ENCODE results near the gene GPLD1.

DNA sequence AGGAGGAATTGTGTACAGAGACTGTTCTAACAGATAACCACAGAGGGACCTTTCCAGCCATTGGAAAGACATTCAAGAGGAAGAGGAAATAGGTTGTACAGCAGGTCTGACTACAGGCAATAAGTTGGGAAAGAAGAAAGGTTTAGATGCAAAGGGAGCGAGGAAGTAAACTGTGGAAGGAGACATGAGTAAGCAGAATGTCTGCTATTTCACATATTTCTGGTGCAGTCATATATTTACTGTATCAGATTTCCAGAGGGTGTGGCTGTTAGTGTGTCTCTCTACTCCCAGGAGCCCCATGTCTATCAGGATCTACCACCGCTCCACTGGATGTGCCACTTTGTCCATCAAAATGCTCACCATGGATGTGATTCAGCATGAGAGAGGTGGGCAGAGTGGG, 60.8 kb downstream of the GPLD1 start:
- TF ChIP-seq GATA2 (IDR thresholded peaks at IDR 0.05; ENCODE audit: low read depth, low read length) (no peak), GATA3 (IDR thresholded peaks at IDR 0.05; ENCODE audit: low read depth, low read length) (no peak)
